OCI-LY7 (cell line): ENCODE data around the gene VIT. TPM values are rescaled to one million over a fixed set of nuclear protein-coding genes. Genes with fewer than 3 reads are reported as not detected.

Experiments
- BruUV-seq: library from RNA; stranded (reverse); fragments of 400-500 nt; replicated peaks from 2 replicates; lab custom pipeline; 2021; lab: Mats Ljungman, UMichigan
- CTCF ChIA-PET: fragments of 300-600 bp; sonication (Branson Sonifier 250); formaldehyde crosslinking; loops from one replicate; lab custom pipeline; 2022; ENCODE audit warnings: antibody characterized with exemption; ENCODE audit not compliant: unreplicated experiment; lab: Charles Lee
- POLR2A ChIA-PET: fragments of 300-600 bp; sonication (Branson Sonifier 250); formaldehyde crosslinking; loops from one replicate; lab custom pipeline; 2022; ENCODE audit warnings: antibody characterized with exemption; lab: Charles Lee
- DNase-seq: peaks from one replicate; pipeline ENCODE4 v3.0.0-alpha.2; 2015; ENCODE audit warnings: low spot score
- H2AFZ ChIP-seq: fragments of 200-600 bp; sonication (generic), shearing (Covaris generic); 2 replicates; pipeline ENCODE4 v1.6.1; 2014; ENCODE audit warnings: mild to moderate bottlenecking, antibody characterized with exemption, low read length, moderate library complexity
- H3K27ac ChIP-seq: fragments of 200-600 bp; sonication (generic); 2 replicates; pipeline ENCODE4 v1.5.1; 2014; ENCODE audit warnings: mixed run types, low read depth, mild to moderate bottlenecking, moderate library complexity, low read length, inconsistent platforms; ENCODE audit not compliant: poor library complexity, severe bottlenecking
- H3K36me3 ChIP-seq: fragments of 200-600 bp; sonication (generic); 2 replicates; pipeline ENCODE4 v1.6.1; 2014; ENCODE audit warnings: mild to moderate bottlenecking, antibody characterized with exemption, low read length, moderate library complexity, mixed read lengths; ENCODE audit not compliant: insufficient read depth
- H3K4me1 ChIP-seq: fragments of 200-600 bp; sonication (generic); 2 replicates; pipeline ENCODE4 v1.5.1; 2014; ENCODE audit warnings: mild to moderate bottlenecking, low read length; ENCODE audit not compliant: insufficient read depth, poor library complexity, severe bottlenecking
- H3K4me2 ChIP-seq: fragments of 200-600 bp; sonication (generic); 2 replicates; pipeline ENCODE4 v1.6.1; 2014; ENCODE audit warnings: mild to moderate bottlenecking, low read length
- H3K4me3 ChIP-seq: fragments of 200-600 bp; sonication (generic); 2 replicates; pipeline ENCODE4 v1.5.1; 2014; ENCODE audit warnings: mild to moderate bottlenecking, low read depth, low read length; ENCODE audit not compliant: poor library complexity, severe bottlenecking
- H3K79me2 ChIP-seq: fragments of 200-600 bp; sonication (generic); 2 replicates; pipeline ENCODE4 v1.6.1; 2016; ENCODE audit warnings: low read depth, mild to moderate bottlenecking, low read length, moderate library complexity, mixed read lengths; ENCODE audit not compliant: insufficient read depth
- H3K9me2 ChIP-seq: fragments of 200-600 bp; sonication (generic); 2 replicates; pipeline ENCODE4 v1.6.1; 2016; ENCODE audit warnings: mild to moderate bottlenecking, low read length, mixed read lengths; ENCODE audit not compliant: insufficient read depth
- H3K9me3 ChIP-seq: fragments of 200-600 bp; sonication (generic); 2 replicates; pipeline ENCODE4 v1.6.1; 2014; ENCODE audit warnings: mild to moderate bottlenecking, mixed run types, low read length, mixed read lengths
- H4K20me1 ChIP-seq: fragments of 200-600 bp; sonication (generic); 2 replicates; pipeline ENCODE4 v1.6.1; 2014; ENCODE audit warnings: mild to moderate bottlenecking, antibody characterized with exemption, low read length, moderate library complexity, mixed read lengths; ENCODE audit not compliant: insufficient read depth
- EZH2phosphoT487 ChIP-seq: fragments of 200-600 bp; sonication (generic); IDR thresholded peaks from 2 replicates; pipeline ENCODE4 v1.6.1; 2018; ENCODE audit warnings: low read depth, borderline replicate concordance, mild to moderate bottlenecking, mixed run types, antibody characterized with exemption, low read length, moderate library complexity, mixed read lengths
- intact Hi-C: fragments of 100-400 bp; cut with micrococcal nuclease; formaldehyde crosslinking; loops from one replicate; pipeline ENCODE4 v1.10.0; 2022; ENCODE audit not compliant: unreplicated experiment
- total RNA-seq, 2 experiments: library from RNA; depleted of rRNA in 1 of 2; stranded (reverse); fragments of >200 nt in 1 of 2; shearing (Covaris generic) in 1 of 2; gene quantifications; 2 replicates each; pipeline ENCODE4 v1.2.3, GENCODE V29; 2014 to 2022
- TF ChIP-seq, protein P1 (sequence below): fragments of 200-600 bp; sonication (generic); conservative IDR thresholded peaks from 2 replicates; pipeline ENCODE4 v1.5.1; 2014; ENCODE audit warnings: mild to moderate bottlenecking, antibody characterized with exemption, low read length, moderate library complexity, mixed read lengths

The VIT gene
- total RNA-seq, 2 experiments from 2014 or later: not detected

DNA sequence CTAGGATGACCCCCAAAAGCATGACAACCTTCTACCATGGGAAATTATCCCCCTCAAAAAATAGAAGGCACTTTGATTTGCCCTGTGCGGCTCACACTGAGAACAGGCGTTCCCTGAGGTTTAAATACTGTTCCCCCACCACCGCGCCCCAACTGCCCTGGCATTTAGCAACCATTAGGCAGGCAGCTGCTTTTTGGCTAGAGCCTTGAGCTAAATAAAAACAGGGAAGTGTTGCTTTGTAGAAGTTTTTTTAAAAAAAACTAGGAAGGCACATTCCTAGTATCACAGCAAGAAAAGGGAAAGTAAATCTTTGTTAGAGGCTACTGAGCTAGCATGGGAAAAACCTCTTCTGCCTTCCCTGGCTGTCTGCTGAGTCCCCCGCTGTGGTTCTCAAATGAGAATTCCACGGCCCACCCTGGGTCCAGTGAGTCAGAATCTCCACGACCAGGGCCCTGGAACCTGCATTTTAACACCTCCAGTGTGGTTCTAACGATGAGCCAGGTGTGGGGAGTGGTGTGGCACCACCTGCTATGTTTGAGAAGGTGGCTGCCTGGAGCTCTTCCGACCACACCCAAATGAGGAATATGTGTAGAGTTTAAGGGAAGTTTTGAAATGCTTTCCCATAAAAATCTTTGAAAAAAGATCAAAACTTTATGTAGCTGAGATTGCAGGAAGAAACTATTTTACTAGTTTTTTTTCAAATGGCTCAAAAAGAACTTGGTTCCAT is 66.4 kb downstream of the VIT start:
- intact Hi-C loops: no loop called here
- no peaks in the 10 kb centered on the region for H3K79me2 ChIP-seq
- no peak overlapping the region for H3K4me2 ChIP-seq
- BruUV-seq: no TSS peak
- H3K9me3 ChIP-seq: no peaks in the 10 kb centered on the region
- H3K9me2 ChIP-seq: no peaks in the 10 kb centered on the region
- no peak overlapping the region for H3K27ac ChIP-seq
- no peaks in the 10 kb centered on the region for H4K20me1 ChIP-seq
- no peak overlapping the region for H3K4me3 ChIP-seq
- H3K4me1 ChIP-seq: no peaks in the 10 kb centered on the region
- TF ChIP-seq EZH2phosphoT487: no peak
- TF ChIP-seq, protein P1, sequence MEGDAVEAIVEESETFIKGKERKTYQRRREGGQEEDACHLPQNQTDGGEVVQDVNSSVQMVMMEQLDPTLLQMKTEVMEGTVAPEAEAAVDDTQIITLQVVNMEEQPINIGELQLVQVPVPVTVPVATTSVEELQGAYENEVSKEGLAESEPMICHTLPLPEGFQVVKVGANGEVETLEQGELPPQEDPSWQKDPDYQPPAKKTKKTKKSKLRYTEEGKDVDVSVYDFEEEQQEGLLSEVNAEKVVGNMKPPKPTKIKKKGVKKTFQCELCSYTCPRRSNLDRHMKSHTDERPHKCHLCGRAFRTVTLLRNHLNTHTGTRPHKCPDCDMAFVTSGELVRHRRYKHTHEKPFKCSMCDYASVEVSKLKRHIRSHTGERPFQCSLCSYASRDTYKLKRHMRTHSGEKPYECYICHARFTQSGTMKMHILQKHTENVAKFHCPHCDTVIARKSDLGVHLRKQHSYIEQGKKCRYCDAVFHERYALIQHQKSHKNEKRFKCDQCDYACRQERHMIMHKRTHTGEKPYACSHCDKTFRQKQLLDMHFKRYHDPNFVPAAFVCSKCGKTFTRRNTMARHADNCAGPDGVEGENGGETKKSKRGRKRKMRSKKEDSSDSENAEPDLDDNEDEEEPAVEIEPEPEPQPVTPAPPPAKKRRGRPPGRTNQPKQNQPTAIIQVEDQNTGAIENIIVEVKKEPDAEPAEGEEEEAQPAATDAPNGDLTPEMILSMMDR: no peak
- DNase-seq: no peak
- CTCF ChIA-PET: no interaction called here
- H2AFZ ChIP-seq: no peak overlapping the region
- POLR2A ChIA-PET: interaction anchor here (0.6 to 0.7 kb wide), 2 partner anchors 10 to 191 kb away, joined by 3 to 4 read pairs; no protein-coding TSS in a partner anchor
- no peaks in the 10 kb centered on the region for H3K36me3 ChIP-seq

DNA sequence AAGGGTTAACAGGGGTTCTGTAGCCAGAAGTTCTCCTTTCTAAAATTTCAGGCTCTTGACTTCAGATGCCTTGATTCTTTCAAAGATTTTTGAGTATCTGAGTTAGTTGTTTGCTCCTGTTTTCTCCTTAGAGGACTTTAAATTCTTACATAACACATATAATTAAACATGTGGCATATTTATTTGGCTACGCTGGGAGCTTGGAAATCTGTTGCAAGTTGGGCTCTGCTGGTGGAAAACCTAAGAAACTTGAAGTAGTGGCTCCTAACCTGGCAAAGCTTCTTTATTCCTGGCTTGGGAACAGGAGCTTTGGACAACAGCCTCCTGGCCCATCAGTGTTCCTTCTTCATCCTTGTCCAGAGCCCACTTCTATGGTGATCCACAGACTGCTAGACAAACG is 72.6 kb downstream of the VIT start:
- Histone ChIP-seq H3K36me3 (no peaks in the 10 kb centered on the region), H3K4me1 (no peaks in the 10 kb centered on the region), H2AFZ (no peak overlapping the region), H3K4me2 (no peak overlapping the region), H3K9me2 (no peaks in the 10 kb centered on the region), H4K20me1 (no peaks in the 10 kb centered on the region), H3K27ac (no peak overlapping the region), H3K4me3 (no peak overlapping the region), H3K9me3 (no peaks in the 10 kb centered on the region), H3K79me2 (no peaks in the 10 kb centered on the region)
- no TSS peak for BruUV-seq
- TF ChIP-seq, protein P1: no peak
- TF ChIP-seq EZH2phosphoT487: no peak
- POLR2A ChIA-PET: no interaction called here
- intact Hi-C loops: no loop called here
- no peak for DNase-seq
- CTCF ChIA-PET: no interaction called here
